ENCODE data around the gene B4GALNT4. TPM values are rescaled to one million over a fixed set of nuclear protein-coding genes. Genes with fewer than 3 reads are reported as not detected.

B4GALNT4 gene
- total and polyA plus RNA-seq, 2 of the 4 experiments (the other 2 are of a cell fraction) = 5.2 to 38.6 TPM

DNA sequence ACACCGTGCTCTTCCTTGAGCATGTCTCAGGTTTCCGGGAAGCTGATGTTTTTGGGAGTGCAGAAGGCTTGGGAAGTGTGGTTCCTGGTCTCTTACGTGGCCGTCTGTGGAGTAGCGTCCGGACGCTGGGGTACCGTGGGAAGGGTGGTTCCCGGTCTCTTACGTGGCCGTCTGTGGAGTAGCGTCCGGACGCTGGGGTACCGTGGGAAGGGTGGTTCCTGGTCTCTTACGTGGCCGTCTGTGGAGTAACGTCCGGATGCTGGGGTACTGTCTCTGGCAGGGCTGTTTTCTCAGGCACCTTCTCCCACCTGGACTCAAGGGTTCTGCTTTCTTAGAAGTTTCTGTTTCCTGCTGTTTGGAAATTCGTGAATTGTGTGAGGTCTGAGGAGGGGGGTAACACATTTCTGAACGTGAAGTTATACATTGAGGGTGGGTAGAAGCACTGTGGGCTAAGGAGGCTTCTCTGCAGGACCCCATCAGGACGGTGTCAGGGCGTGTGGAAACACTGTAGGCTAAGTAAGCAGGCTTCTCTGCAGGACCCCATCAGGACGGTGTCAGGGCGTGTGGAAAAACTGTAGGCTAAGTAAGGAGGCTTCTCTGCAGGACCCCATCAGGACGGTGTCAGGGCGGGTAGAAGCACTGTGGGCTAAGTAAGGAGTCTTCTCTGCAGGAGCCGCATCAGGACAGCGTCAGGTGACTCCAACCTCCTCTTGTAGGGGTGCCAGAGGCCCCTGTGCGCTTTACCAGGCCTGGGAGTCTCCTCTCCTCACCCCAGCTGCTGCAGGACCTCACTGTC is 43.3 kb upstream of the B4GALNT4 start:
- H2AK9ac ChIP-seq (replicated peaks; ENCODE audit: low read depth, low read length, poor library complexity) = peak overlapping the region; percentile 70
- no peak overlapping the region for H3K56ac ChIP-seq (ENCODE audit: extremely low read depth, insufficient read depth, low read length)
- H2AFZ ChIP-seq (replicated peaks; ENCODE audit: low read length, poor library complexity) = peak overlapping the region; percentile 87
- no peaks in the 10 kb centered on the region for H3K9me1 ChIP-seq (ENCODE audit: insufficient read depth, low read length)
- H3K23ac ChIP-seq (ENCODE audit: low read depth, low read length) = no peak overlapping the region
- no peak overlapping the region for H3K9ac ChIP-seq (ENCODE audit: low read depth, low read length)
- intact Hi-C loops (cut with micrococcal nuclease) = no loop called here
- no peak overlapping the region for H3K4me2 ChIP-seq (ENCODE audit: low read depth, low read length)
- H3K79me1 ChIP-seq (ENCODE audit: low read depth in 1 of 2, low read length in 2 of 2) = no peaks in the 10 kb centered on the region; a peak in 1 of 4 replicates
- ChIA-PET POLR2A (ENCODE audit: unreplicated experiment) (no interaction called here), CTCF (no interaction called here)
- peak overlapping the region; percentile 37; the same call in 1 of the 3 replicates for H2BK15ac ChIP-seq (ENCODE audit: low read depth, low read length)
- peak overlapping the region; percentile 49 to 84; a peak in 3 of 4 replicates for H4K8ac ChIP-seq (ENCODE audit: low read depth in 2 of 2, low read length in 2 of 2)
- WGBS, 2 experiments (ENCODE audit: extremely low coverage in 2 of 2, insufficient read length in 1 of 2) = 75% methylated on average over 6 of the region's 30 CpGs; no CpG with 5 or more reads in 1 of the 2 experiments
- no peaks in the 10 kb centered on the region for H3K36me3 ChIP-seq (ENCODE audit: control insufficient read depth, insufficient read depth, low read length)
- no peaks in the 10 kb centered on the region for H3K27me3 ChIP-seq (ENCODE audit: control insufficient read depth, insufficient read depth, low read length)
- H3K14ac ChIP-seq (replicated peaks; ENCODE audit: low read depth, low read length) = no peak overlapping the region; the same call in 1 of the 2 replicates
- no peak overlapping the region for H3K4me3 ChIP-seq (ENCODE audit: insufficient read depth, low read depth, low read length)
- peaks cover 15% of the 10 kb centered on the region for H3K4me1 ChIP-seq (ENCODE audit: control insufficient read depth, insufficient read depth, low read length)
- dilution Hi-C loops (cut with HindIII; ENCODE audit: low sequenced_read_pairs, unreplicated experiment) = no loop called here
- H2BK120ac ChIP-seq (ENCODE audit: low read depth, low read length) = no peak overlapping the region
- H3K4ac ChIP-seq (ENCODE audit: low read depth, low read length) = peak overlapping the region; percentile 66; the same call in 1 of the 2 replicates
- H2BK20ac ChIP-seq (ENCODE audit: low read depth, low read length) = no peak overlapping the region
- TF ChIP-seq, protein P1, sequence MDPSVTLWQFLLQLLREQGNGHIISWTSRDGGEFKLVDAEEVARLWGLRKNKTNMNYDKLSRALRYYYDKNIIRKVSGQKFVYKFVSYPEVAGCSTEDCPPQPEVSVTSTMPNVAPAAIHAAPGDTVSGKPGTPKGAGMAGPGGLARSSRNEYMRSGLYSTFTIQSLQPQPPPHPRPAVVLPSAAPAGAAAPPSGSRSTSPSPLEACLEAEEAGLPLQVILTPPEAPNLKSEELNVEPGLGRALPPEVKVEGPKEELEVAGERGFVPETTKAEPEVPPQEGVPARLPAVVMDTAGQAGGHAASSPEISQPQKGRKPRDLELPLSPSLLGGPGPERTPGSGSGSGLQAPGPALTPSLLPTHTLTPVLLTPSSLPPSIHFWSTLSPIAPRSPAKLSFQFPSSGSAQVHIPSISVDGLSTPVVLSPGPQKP (IDR thresholded peaks at IDR 0.05; ENCODE audit: borderline replicate concordance, low read depth, low read length) = no peak
- no peak for TF ChIP-seq FOS (IDR thresholded peaks at IDR 0.05; ENCODE audit: low read depth, low read length)
- TF ChIP-seq, protein P2, sequence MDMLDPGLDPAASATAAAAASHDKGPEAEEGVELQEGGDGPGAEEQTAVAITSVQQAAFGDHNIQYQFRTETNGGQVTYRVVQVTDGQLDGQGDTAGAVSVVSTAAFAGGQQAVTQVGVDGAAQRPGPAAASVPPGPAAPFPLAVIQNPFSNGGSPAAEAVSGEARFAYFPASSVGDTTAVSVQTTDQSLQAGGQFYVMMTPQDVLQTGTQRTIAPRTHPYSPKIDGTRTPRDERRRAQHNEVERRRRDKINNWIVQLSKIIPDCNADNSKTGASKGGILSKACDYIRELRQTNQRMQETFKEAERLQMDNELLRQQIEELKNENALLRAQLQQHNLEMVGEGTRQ (IDR thresholded peaks at IDR 0.05; ENCODE audit: low read depth, low read length) = no peak
- no peaks in the 10 kb centered on the region for H3K9me3 ChIP-seq (ENCODE audit: control insufficient read depth, insufficient read depth, low read length)
- in situ Hi-C loops (cut with MboI; ENCODE audit: low sequenced_read_pairs) = no loop called here
- H4K5ac ChIP-seq (ENCODE audit: low read depth, low read length) = no peak overlapping the region
- 0 out of 2 replicates have a peak overlapping the region, but pooled peaks have one; percentile 26 for H4K91ac ChIP-seq (ENCODE audit: insufficient read depth, low read depth, low read length)
- DNase-seq = no peak
- no peak overlapping the region for H3K18ac ChIP-seq (ENCODE audit: low read depth, low read length)
- H2BK5ac ChIP-seq (ENCODE audit: low read depth, low read length, poor library complexity, severe bottlenecking) = no peak overlapping the region
- H3K27ac ChIP-seq (ENCODE audit: insufficient read depth, low read length) = no peak overlapping the region
- no TSS peak for BruUV-seq (replicated peaks)
- H4K20me1 ChIP-seq (ENCODE audit: insufficient read depth, low read length) = no peaks in the 10 kb centered on the region
- no peak for ATAC-seq (ENCODE audit: low read depth)
- H2AK5ac ChIP-seq (ENCODE audit: low read depth, low read length) = no peak overlapping the region; the same call in 1 of the 2 replicates
